ENCODE results near the gene ME2. TPM values are rescaled to one million over a fixed set of nuclear protein-coding genes. Genes with fewer than 3 reads are reported as not detected.

Gene ME2
- total and polyA plus RNA-seq, 2 of the 8 experiments (the other 6 are each of a cell fraction or from before 2014, with no cell fraction given) = 54.7 to 66.9 TPM

- Histone ChIP-seq H2BK5ac (ENCODE audit: low read depth, low read length) (no peak overlapping the region), H4K8ac (ENCODE audit: extremely low read depth, insufficient read depth, low read length) (no peak overlapping the region), H3K27ac (ENCODE audit: low read depth, low read length) (no peak overlapping the region), H3K23ac (ENCODE audit: insufficient read length) (no peak overlapping the region), H2BK120ac (replicated peaks; ENCODE audit: low read depth, low read length) (no peak overlapping the region), H3K27me3 (replicated peaks in 1 of 4; ENCODE audit: control insufficient read depth in 3 of 4, extremely low read depth in 1 of 4, insufficient read depth in 3 of 4, low read length in 3 of 4) (no peaks in the 10 kb centered on the region), H2AK5ac (ENCODE audit: low read depth, low read length) (no peak overlapping the region), H4K91ac (replicated peaks; ENCODE audit: insufficient read length, low read length) (no peak overlapping the region), H3K4ac (replicated peaks; ENCODE audit: insufficient read length, low read depth, low read length) (no peak overlapping the region), H3K79me1 (ENCODE audit: low read depth, low read length) (no peaks in the 10 kb centered on the region), H3K23me2 (ENCODE audit: low read depth, low read length) (no peaks in the 10 kb centered on the region), H3K4me3 (ENCODE audit: extremely low read depth in 1 of 4, insufficient read depth in 2 of 4, low read depth in 3 of 4, low read length in 4 of 4) (no peak overlapping the region), H3K79me2 (ENCODE audit: control insufficient read depth in 1 of 2, insufficient read depth in 2 of 2, low read length in 2 of 2) (no peaks in the 10 kb centered on the region), H2BK15ac (ENCODE audit: low read length) (no peak overlapping the region), H3K18ac (ENCODE audit: extremely low read depth, low read length) (no peak overlapping the region), H3K14ac (ENCODE audit: insufficient read length) (no peak overlapping the region), H2BK12ac (ENCODE audit: low read depth, low read length) (no peak overlapping the region), H2AFZ (ENCODE audit: low read length) (no peak overlapping the region), H4K5ac (ENCODE audit: insufficient read length, low read depth, low read length) (no peak overlapping the region), H3K4me1 (replicated peaks in 1 of 4; ENCODE audit: control insufficient read depth in 3 of 4, insufficient read depth in 4 of 4, low read length in 3 of 4) (no peaks in the 10 kb centered on the region), H3K9me3 (ENCODE audit: insufficient read depth in 2 of 2, low read depth in 1 of 2, low read length in 1 of 2) (no peaks in the 10 kb centered on the region), H3K4me2 (ENCODE audit: insufficient read depth in 1 of 2, low read depth in 2 of 2, low read length in 2 of 2) (no peak overlapping the region), H4K20me1 (replicated peaks in 1 of 2; ENCODE audit: control insufficient read depth in 1 of 2, insufficient read depth in 2 of 2, low read length in 2 of 2) (no peaks in the 10 kb centered on the region), H2BK20ac (ENCODE audit: low read length) (no peak overlapping the region), H3K9ac (replicated peaks in 1 of 4; ENCODE audit: extremely low read depth in 1 of 4, low read depth in 3 of 4, low read length in 3 of 4) (no peak overlapping the region), H3K36me3 (ENCODE audit: control insufficient read depth in 2 of 4, insufficient read depth in 4 of 4, low read length in 3 of 4) (no peaks in the 10 kb centered on the region), H3K56ac (replicated peaks; ENCODE audit: insufficient read length, low read depth, low read length) (no peak overlapping the region)
- POLR2A ChIA-PET (ENCODE audit: partially characterized antibody) = no interaction called here
- DNase-seq (ENCODE audit: low read depth in 1 of 2, low spot score in 2 of 2) (no peak), FAIRE-seq (no peak)
- CTCF ChIA-PET (ENCODE audit: partially characterized antibody) = interaction anchor here (0.7 to 1.7 kb wide), 3 partner anchors 12 to 206 kb away, joined by 3 to 5 read pairs (median 5); no protein-coding TSS in a partner anchor
- WGBS, 2 experiments (ENCODE audit: extremely low coverage in 1 of 2, insufficient coverage in 1 of 2, insufficient read length in 1 of 2, insufficient replicate concordance in 2 of 2, low coverage in 1 of 2, low lambda C conversion rate in 2 of 2, missing lambda C conversion rate in 1 of 2) = 95% methylated on average over 4 of the region's 5 CpGs; no CpG with 5 or more reads in 1 of the 2 experiments
- TF ChIP-seq FOSL1 (IDR thresholded peaks at IDR 0.05; ENCODE audit: insufficient read depth, low read depth, low read length) = no peak
- TF ChIP-seq SIX5 (IDR thresholded peaks at IDR 0.05; ENCODE audit: low read depth, low read length) = no peak
- TF ChIP-seq CTCF (IDR thresholded peaks at IDR 0.05; ENCODE audit: control extremely low read depth in 1 of 3, insufficient read depth in 1 of 3, low read depth in 1 of 3, low read length in 3 of 3) = no peak
- no peak for TF ChIP-seq EP300 (IDR thresholded peaks at IDR 0.05; ENCODE audit: borderline replicate concordance in 1 of 2, low read depth in 2 of 2, low read length in 2 of 2)
- TF ChIP-seq PHF8 (conservative IDR thresholded peaks at IDR 0.05; ENCODE audit: low read depth, low read length) = no peak
- no peak for TF ChIP-seq SP1 (IDR thresholded peaks at IDR 0.05; ENCODE audit: low read depth, low read length)
- TF ChIP-seq CBX8 (IDR thresholded peaks at IDR 0.05; ENCODE audit: borderline replicate concordance, low read depth, low read length) = no peak
- TF ChIP-seq BCL11A (IDR thresholded peaks at IDR 0.05; ENCODE audit: low read depth in 2 of 2, low read length in 2 of 2) = no peak
- no peak for TF ChIP-seq CBX5 (IDR thresholded peaks at IDR 0.05; ENCODE audit: low read depth, low read length)
- no peak for TF ChIP-seq KDM4A (IDR thresholded peaks at IDR 0.05; ENCODE audit: low read depth, low read length, severe bottlenecking)
- no peak for TF ChIP-seq JUND (IDR thresholded peaks at IDR 0.05; ENCODE audit: low read length)
- TF ChIP-seq TCF12 (IDR thresholded peaks at IDR 0.05; ENCODE audit: low read depth, low read length) = no peak
Measured at GRCh38 chr18:50830544-50830943, 48.4 kb upstream of the ME2 start.

All from H1 (cell line).